NCI-H2107 (cell line): ENCODE measurements around the gene CACNG8.
"Not testable (repeated sequence)": the region's sequence is repeated elsewhere in the genome, so short reads cannot be mapped to it uniquely, and the experiment has no call there.

Experiments
- DNase-seq: peaks from one replicate; lab custom pipeline; 2025; lab: John Stamatoyannopoulos, UW

The CACNG8 gene

DNA sequence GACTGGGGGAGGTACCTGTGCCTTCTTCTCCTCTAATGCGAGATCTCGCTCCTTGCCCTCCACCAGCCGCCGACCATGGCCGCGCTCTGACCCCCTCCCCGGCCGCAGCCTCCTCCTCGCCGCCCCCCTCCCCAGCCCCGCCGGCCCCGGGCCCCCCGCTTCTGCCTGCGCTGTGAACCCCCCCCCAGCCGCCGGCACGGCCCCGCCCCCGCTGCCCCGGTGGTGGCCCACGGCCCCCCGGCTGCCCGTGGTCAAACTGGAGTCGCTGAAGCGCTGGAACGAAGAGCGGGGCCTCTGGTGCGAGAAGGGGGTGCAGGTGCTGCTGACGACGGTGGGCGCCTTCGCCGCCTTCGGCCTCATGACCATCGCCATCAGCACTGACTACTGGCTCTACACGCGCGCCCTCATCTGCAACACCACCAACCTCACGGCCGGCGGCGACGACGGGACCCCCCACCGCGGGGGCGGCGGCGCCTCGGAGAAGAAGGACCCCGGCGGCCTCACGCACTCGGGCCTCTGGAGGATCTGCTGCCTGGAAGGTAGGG lies at the start of gene CACNG8:
CACNG8 (plus strand) TSS at position 51 of the 545 bp plus-strand sequence.
- no peak for DNase-seq

DNA sequence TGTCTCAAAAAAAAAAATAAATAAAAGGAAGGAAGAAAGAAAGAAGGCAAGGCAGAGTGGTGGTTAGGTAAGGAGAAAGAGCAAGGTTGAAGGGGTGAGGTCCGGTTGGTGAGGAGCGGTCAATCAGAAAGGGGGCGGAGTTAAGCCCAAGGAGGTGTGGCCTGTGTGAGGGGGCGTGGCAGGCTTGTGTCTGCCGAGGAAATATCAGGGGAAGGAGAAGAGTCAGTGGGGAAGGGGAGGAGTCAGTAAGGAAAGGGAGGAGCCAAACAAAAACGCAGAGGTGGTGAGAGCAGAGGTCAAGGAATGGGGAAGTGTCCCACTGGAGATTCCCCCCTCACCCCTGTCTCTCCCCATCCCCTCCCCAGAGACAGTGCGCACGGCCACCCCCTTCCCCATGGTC lies 47.7 kb upstream of the CACNG8 start:
- no peak for DNase-seq

DNA sequence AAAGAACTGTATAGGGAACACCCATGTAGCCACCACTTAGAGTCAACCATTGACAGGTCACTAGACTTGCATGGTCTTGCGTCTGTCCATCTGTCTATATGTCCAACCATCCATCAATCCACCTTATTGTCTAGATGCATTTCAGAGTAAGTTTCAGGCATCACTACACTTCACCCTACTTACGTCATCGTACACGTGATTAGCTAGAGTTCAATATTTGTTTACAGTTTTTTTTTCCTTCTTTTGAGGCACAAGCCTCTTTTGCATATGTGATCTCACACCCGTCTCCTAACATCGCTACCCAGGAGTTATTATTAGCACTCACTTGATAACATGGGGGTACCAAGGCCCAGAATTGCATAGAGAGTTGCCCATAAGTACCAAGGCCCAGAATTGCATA lies 46.7 kb upstream of the CACNG8 start:
- DNase-seq = no peak

DNA sequence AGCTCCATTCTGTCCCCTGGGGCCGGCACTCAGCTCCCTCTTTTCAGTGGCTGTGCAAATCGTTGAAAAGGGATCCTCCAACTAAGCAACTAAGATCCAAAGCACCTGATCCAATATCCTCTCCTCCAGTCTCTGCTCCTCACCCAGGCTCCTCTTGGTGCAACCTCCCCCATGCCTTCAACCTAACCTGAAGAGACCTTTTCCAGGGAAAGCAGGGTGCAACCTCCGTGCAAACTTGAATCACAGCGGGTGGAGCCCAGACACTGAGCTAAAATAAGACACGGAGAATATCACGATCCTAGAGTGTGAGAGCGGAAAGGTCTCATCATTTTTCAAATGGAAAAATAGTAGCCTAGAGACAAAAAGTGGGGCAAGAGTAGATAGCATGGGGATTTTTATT lies 45.4 kb upstream of the CACNG8 start:
- no peak for DNase-seq

DNA sequence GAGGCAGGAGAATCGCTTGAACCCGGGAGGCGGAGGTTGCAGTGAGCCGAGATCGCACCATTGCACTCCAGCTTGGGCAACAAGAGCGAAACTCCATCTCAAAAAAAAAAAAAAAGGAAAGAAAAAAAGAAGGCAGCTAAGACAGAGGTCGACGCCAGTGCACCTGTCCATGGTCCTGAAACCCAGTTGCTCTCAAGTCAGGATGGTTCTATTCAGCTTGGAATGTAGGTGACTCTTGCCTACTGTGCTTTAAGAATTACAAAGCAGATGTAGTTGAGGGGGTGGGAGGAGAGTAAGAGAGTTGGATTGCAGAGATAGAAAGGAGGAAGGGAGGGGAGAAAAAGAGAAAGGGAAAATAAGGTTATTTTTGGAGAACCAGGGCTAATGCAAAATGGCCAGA lies 35.0 kb upstream of the CACNG8 start:
- no peak for DNase-seq

DNA sequence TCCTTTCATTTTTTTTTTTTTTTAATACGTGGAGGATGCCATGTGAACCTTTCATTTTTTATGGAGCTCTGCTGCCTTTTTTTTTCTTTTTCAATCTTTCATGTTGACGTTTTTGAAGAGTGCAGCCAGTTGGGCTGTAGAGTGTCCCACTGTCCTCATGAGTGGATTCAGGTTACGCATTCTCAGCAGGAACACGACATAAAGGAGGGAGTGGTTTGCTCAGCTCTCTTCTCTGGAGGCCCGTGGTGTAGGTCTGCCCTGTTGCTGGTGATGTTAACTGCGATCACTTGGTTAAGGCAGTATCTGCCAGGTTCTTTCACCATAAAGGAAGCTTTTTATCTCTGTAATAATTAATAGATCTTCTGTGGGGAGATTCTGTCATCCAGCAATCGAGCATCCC lies 26.7 kb upstream of the CACNG8 start:
- DNase-seq = no peak

DNA sequence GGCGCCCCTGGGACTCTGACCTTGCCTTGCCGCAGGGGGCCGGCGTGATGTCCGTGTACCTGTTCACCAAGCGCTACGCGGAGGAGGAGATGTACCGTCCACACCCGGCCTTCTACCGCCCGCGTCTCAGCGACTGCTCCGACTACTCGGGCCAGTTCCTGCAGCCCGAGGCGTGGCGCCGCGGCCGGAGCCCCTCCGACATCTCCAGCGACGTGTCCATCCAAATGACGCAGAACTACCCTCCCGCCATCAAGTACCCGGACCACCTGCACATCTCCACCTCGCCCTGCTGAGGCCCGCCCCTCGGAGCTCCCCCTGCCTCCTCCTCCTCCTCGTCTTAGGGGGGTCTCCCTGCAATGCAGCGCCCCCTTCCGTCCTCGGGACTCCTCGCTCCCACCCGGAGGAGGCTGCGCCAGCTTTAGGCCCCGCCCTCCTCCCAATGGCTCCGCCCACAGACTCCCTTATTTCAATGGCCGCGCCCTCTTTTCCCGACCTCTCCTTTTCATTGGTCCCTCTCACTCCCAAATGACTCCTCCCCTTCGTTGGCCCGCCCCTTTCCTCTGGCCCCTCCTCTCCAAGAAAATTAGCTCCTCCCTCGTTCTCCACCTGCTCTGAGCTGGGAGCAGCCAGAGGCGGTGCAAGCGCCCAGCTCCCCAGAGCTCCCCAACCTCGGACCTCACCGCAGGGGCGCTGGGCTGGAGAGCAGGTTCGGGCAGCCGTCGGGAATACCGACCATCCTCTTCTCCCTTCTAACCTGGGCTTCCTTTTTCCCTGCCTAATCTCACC lies 20.5 kb upstream of the CACNG8 start:
- no peak for DNase-seq

DNA sequence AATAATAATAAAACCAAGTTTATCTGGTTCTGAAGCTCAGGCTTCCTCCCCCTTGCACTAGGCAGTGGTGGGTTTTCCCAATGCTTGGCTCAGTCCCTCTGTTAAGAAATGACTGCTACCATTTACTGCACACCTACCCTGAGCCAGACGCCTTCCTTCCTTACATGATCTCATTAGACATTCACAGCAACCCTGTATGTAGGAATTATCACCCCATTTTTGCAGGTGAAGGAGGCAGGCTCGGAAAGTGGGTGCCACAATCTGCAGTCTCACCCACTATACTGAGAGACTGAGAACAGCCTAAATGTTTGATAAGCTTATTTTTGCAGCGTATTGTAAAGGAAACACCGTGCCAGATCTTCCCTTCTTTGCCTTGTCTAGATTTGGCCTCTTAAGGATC lies 18.3 kb upstream of the CACNG8 start:
- no peak for DNase-seq

DNA sequence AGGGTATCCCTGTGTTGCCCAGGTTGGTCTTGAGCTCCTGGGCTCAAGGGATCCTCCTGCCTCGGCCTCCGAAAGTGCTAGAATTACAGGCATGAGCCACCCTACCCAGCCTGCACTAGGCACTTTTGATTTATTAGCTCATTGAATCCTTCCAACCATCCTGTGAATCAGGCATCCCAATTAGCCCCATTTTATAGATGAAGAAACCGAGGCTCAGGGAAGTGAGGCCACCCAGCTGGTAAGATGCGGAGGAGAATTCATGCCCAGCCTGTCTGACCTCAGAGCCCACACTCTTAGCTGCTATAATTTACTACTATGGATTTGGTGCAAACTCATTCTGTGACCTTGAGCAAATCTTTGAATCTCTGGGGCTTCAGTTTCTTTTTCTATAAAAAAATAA lies 17.8 kb upstream of the CACNG8 start:
- no peak for DNase-seq

DNA sequence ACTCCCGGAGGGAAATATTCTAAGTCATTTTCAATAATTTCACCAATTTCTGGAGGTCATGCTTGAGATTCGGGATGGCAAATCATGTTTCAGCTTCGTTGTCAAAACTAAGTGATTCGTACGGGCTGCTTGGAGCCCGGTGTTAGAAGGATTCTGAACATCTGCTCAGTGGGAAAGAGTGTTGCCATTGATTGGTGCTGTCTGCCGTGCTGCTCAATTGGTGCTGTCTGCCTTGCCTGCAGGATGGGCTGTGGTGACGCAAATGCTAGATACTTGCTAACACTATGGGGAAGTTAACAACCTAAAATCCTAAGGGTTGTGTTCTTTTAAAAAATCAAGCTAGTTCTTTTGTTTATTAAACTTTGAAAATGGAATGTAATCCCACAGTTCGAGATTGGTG lies 17.3 kb upstream of the CACNG8 start:
- DNase-seq = no peak

DNA sequence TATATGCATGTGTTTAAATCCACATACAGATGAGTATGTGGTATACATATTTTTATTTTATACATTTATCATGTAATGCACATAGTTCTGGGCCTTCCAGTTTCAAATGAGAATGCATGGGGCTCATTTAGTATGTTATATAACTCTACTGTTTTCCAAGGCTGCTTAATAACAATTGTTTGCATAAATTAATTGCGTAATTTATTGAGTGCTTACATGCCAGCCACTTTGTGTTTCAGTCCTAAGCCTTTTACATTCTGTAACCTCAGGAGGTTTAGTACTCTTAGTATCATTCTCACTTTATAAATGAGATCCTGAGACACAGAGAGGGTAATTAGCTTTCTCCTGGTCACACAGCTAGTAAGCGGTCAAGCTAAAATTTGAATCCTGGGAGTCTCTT lies 16.7 kb upstream of the CACNG8 start:
- no peak for DNase-seq

DNA sequence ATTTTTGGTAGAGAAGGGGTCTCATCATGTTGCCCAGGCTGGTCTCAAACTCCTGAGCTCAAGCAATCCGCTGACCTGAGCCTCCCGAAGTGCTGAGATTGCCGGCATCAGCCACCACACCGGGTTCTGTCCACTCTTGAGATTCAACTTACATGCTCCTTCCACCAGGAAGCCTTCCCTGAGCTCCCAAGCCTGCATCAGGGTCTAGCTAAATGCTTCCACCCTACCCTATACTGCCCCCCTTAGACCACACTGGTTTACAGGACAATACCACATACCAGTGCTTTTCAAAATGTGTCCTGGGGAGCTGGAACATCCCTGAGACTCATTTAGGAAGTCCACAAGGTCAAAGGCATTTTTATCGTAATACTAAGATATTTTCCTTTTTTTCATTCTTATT lies 15.1 kb upstream of the CACNG8 start:
- DNase-seq = no peak

DNA sequence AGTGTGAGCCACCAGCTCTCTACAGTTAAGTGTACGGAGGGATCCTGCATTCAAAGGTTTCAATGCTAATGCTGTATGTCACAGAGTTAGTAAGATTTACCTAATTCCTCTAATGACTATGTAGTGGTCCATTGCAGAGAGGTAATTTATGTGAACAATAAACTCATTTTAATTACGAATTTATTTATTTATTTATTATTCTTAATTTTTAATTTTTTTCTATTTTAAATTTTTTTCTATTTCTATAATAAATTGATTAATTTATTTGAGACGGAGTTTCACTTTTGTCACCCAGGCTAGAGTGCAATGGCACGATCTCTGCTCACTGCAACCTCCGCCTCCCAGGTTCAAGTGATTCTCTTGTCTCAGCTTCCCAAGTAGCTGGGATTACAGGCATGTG lies 14.1 kb upstream of the CACNG8 start:
- DNase-seq = not testable (repeated sequence)

DNA sequence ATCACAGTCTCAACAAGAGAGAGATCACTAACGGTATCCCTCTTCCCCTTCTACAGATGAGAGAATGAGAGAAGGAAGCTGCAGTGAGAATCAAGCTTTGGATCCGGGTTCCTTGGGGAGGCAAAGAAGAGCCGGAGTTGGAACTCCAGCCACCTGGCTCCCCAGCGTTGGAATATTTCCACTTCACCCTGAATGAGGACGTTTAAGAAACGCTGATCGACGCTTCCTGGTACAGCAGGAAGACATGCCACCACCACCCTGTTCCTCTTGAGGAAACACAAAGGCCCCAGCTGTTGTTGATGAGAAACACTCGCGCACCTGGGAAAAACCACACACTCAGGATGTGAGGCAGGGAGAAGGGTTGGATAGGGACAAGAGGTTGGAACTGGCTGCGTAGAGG lies 11.3 kb upstream of the CACNG8 start:
- DNase-seq = no peak

DNA sequence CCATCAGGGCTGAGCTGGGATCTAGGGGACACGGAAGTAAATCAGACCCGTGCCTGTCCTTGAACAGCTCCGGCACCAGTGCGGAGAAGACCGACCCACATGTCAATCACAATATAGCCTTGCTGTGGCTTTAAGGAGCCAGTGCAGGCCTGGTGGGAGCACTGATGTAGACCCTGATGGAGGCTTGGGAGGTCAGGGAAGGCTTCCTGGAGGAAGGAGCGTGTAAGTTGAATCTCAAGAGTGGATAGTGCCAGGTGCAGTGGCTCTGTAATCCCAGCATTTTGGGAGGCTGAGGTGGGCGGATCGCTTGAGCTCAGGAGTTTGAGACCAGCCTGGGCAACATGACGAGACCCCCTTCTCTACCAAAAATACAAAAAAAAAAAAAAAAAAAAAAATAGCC lies 10.8 kb upstream of the CACNG8 start:
- DNase-seq = no peak

DNA sequence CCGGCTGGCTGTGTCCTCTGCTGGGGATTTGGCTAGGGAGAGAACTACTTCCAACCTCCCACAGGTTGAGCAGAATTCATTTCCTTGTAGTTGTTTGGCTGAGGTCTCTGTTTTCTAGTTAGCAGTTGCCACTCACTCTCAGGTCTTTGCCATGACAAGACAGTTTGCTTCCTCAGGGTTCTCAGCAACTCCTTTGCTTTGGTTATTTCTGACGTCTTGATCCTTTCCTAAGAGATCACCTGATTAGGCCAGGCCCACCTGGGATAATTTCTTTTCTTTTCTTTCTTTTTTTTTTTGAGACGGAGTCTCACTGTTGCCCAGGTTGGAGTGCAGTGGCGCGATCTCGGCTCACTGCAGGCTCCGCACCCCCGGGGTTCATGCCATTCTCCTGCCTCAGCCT lies 9.4 kb upstream of the CACNG8 start:
- no peak for DNase-seq

DNA sequence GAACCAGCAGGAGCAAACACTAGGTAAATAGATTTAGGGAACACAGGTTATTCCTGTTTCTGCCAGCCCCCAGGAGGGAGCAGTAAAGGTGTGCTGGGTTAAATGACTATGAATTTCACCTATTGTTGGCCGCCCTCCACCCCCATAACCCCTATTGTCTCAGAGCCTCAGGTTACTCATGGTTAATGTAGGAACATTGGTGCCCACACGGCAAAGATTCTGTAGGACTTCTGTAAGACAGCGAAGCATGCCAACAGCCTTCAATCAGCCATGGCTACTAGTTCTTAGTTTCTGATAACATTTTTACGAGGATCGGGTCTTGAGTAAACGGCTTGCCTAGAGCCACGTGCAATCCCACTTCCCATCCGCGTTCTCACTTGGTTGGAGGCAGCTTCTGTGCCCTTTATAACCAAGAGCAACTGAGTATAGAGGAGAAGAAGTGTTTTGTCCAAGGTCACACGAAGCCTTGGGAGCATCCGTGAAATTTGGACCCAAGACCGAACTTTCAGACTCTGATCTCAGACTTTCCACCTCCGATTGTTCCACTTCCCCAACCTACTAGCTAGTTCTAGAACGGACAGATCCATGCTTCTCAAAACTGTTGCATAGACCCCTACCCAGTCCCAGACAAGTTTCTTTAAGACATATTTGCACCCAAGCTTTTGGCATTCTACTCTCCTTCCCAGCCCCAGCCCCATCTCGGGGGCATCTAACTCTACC lies 5.1 kb upstream of the CACNG8 start:
- DNase-seq = no peak

DNA sequence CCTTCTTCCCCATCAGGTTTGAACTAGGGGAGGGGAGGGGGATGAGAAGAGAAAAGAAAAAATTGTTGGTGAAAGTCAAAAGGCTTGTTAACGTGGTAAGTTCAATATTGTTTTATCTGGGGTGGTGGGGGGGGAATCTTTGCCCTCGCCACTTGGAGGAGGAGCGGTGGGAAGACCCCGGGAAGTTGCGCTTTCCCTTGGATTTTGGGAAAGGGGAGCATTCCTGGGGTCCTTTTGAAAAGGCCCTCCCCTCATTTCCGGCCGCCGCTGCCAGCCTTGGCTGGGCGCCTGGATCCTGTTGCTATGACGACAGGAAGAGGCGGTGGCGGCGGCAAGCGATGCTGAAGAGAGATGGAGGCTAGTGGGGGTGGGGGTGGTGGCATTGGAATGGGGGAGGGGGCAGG lies 4.6 kb upstream of the CACNG8 start:
- DNase-seq = no peak

DNA sequence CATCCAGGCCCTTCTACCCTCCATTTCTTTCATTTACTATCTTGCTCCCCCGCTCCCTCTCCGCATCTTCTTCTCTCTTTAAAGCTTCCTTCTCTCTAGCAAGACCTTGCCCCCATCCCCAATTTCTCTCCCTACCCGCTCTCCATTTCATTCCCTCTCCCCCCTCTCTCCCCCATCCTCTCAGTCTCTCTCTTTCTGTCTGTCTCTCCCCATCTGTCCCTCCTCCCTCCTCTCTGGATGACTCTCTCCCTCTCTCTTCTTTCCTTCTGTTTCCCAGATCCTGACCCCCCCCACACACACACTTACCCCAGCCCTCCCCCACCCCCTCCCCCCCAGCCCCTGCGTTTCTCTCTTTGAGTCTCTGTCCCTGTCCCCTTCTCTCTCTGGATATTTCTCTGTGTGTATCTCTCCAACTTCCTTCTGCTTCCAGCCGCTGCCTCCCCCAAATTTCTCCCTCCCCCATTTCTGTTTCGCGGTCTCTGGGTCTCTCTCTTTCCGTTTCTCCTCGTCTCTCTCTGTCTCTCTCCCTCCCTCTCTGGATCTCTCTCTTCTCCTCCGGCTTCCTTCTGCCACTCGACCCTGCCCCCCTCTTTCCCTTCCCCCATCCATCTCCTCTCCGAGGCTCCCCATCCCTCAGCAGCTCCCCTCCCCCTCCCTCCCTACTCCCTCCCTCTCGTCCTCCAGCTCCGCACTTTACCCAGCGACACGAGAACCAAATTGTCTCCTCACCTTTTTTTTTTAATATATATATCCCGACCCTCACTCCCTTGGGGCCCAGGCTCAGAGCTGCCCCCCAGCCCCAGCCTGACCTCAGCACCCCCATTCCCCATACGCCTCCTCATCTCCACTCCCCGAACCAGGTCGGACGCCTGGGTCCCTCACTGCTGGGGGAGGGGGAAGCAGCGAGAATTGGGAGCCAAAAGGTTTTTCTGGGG lies 3.6 kb upstream of the CACNG8 start:
- DNase-seq = no peak

DNA sequence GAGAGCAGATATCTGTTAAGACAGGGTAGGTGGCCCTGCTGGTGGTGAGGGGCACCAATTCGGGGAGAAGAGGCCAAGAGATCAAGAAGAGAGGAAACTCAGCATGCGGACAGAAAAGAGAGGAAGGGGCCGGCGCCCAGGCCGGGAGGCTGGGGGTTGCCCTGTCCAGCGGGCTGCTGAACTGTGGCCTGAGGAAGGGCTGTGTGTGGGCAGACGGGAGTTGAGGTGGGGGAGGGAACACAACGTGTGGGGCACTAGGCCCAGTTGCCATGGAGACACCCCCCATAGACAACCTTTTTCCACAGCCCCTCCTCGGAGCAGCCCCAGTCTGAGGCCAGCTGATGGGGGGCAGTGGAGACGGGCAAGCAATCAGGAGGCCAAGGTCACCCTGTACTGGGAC lies 2.5 kb upstream of the CACNG8 start:
- DNase-seq = no peak

DNA sequence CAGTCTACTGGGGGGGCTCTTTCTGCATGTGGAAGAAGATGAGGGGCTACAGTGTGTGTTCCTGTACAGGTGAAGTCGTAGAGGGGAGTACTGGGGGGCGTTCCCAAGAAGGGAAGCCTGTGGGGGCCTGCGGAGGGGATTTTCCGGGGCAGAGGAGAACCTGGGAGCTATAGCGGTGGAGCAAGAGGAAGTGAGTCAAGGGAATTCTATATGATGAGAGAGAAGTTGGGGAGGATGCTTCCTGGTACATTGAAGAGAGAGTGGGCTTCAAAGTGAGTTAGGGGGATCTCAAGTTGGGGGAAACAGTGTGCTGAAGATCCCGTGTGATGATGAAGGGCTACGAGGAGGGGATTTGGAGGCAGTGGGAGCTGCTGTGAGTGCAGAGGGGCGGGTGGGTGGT lies 1.9 kb upstream of the CACNG8 start:
- no peak for DNase-seq
